CD14-positive monocyte (primary cell): ENCODE measurements around the gene ZNF302. TPM values are rescaled to one million over a fixed set of nuclear protein-coding genes. Genes with fewer than 3 reads are reported as not detected.

Experiments used
- DNase-seq, 3 donors: peaks; one replicate each; pipeline ENCODE4 v3.0.0-alpha.2; 2011 to 2022
- H2AFZ ChIP-seq: 2 replicates; pipeline ENCODE4 v1.6.0; 2012; ENCODE audit warnings: mild to moderate bottlenecking, low read depth, low read length, inconsistent platforms; ENCODE audit not compliant: insufficient read depth, poor library complexity, severe bottlenecking
- H3K27ac ChIP-seq, 2 donors: 1 replicate in 1 of 2; 2 replicates in 1 of 2; pipeline ENCODE4 v1.5.1; 2012 to 2013; ENCODE audit warnings: low read length in 2 of 2, control low read depth in 1 of 2, inconsistent platforms in 1 of 2, low read depth in 1 of 2, mild to moderate bottlenecking in 1 of 2
- H3K27me3 ChIP-seq, 2 donors: one replicate each; pipeline versions ENCODE4 v1.6.0 to v1.6.1; 2011 to 2013; ENCODE audit warnings: low read length in 2 of 2; ENCODE audit not compliant: control insufficient read depth in 2 of 2, insufficient read depth in 2 of 2
- H3K36me3 ChIP-seq, 2 donors: replicated peaks in 1 of 2; 1 replicate in 1 of 2; 2 replicates in 1 of 2; pipeline versions ENCODE4 v1.5.1 to v1.6.1; 2012 to 2013; ENCODE audit warnings: low read length in 2 of 2, control low read depth in 1 of 2, inconsistent platforms in 1 of 2, mild to moderate bottlenecking in 1 of 2; ENCODE audit not compliant: insufficient read depth in 2 of 2, control insufficient read depth in 1 of 2
- H3K4me1 ChIP-seq, 2 donors: 1 replicate in 1 of 2; 2 replicates in 1 of 2; pipeline versions ENCODE4 v1.5.1 to v1.6.1; 2012 to 2013; ENCODE audit warnings: low read length in 2 of 2, control low read depth in 1 of 2, inconsistent platforms in 1 of 2, mild to moderate bottlenecking in 1 of 2, moderate library complexity in 1 of 2; ENCODE audit not compliant: insufficient read depth in 2 of 2, control insufficient read depth in 1 of 2
- H3K4me2 ChIP-seq: replicated peaks from 2 replicates; pipeline ENCODE3; 2012; ENCODE audit warnings: low read length, moderate library complexity, mild to moderate bottlenecking; ENCODE audit not compliant: poor library complexity, severe bottlenecking; ENCODE audit errors: extremely low read depth
- H3K4me3 ChIP-seq, 3 experiments: fragments of 200-600 bp in 1 of 3; sonication (generic) in 1 of 3; replicated peaks in 1 of 3; 1 replicate in 2 of 3; 2 replicates in 1 of 3; pipeline ENCODE4 v1.5.1; 2011 to 2013; ENCODE audit warnings: low read length in 3 of 3, mild to moderate bottlenecking in 3 of 3, control low read depth in 2 of 3, low read depth in 2 of 3, inconsistent platforms in 1 of 3, moderate library complexity in 1 of 3
- H3K79me2 ChIP-seq: 2 replicates; pipeline ENCODE4 v1.6.0; 2012; ENCODE audit warnings: mild to moderate bottlenecking, control low read depth, inconsistent platforms, low read length, moderate library complexity; ENCODE audit not compliant: insufficient read depth
- H3K9ac ChIP-seq: 2 replicates; pipeline ENCODE4 v1.6.0; 2017; ENCODE audit warnings: low read length, mild to moderate bottlenecking; ENCODE audit not compliant: insufficient read depth, poor library complexity, severe bottlenecking
- H3K9me3 ChIP-seq, 2 donors: replicated peaks in 1 of 2; 1 replicate in 1 of 2; 2 replicates in 1 of 2; pipeline versions ENCODE4 v1.5.1 to v1.6.1; 2012 to 2013; ENCODE audit warnings: low read length in 2 of 2, control low read depth in 1 of 2; ENCODE audit not compliant: control insufficient read depth in 1 of 2, insufficient read depth in 1 of 2
- H4K20me1 ChIP-seq: 2 replicates; pipeline ENCODE4 v1.6.0; 2012; ENCODE audit warnings: mild to moderate bottlenecking, low read length, control low read depth, moderate library complexity; ENCODE audit not compliant: insufficient read depth
- H3K27ac Mint-ChIP-seq, 7 donors: one replicate each; pipeline ENCODE4 v1.8.0; 2020; ENCODE audit warnings: mild to moderate bottlenecking in 7 of 7, mixed read lengths in 7 of 7, moderate library complexity in 6 of 7, inconsistent platforms in 2 of 7
- H3K27me3 Mint-ChIP-seq, 3 donors: one replicate each; pipeline ENCODE4 v1.8.0; 2021 to 2022; ENCODE audit warnings: low read depth in 3 of 3, mild to moderate bottlenecking in 3 of 3, mixed read lengths in 3 of 3, moderate library complexity in 3 of 3, inconsistent platforms in 1 of 3
- H3K36me3 Mint-ChIP-seq, 2 donors: one replicate each; pipeline ENCODE4 v1.8.0; 2020; ENCODE audit warnings: mixed read lengths in 2 of 2, inconsistent platforms in 1 of 2, mild to moderate bottlenecking in 1 of 2
- H3K4me1 Mint-ChIP-seq: one replicate; pipeline ENCODE4 v1.8.0; 2020; ENCODE audit warnings: mild to moderate bottlenecking, mixed read lengths
- H3K4me3 Mint-ChIP-seq, 2 donors: one replicate each; pipeline ENCODE4 v1.8.0; 2020; ENCODE audit warnings: mild to moderate bottlenecking in 2 of 2, mixed read lengths in 2 of 2, moderate library complexity in 1 of 2
- H3K9me3 Mint-ChIP-seq, 7 donors: one replicate each; pipeline ENCODE4 v1.8.0; 2020 to 2022; ENCODE audit warnings: mixed read lengths in 7 of 7, mild to moderate bottlenecking in 6 of 7, moderate library complexity in 6 of 7, inconsistent platforms in 2 of 7
- WGBS: methylation state at CpG from one replicate; pipeline ENCODE4 v1.1.5; 2013; ENCODE audit warnings: missing lambda C conversion rate; ENCODE audit not compliant: insufficient coverage; 5-methylcytosine and 5-hydroxymethylcytosine counted together
- intact Hi-C, 2 donors: fragments of 100-400 bp; cut with micrococcal nuclease; formaldehyde crosslinking; loops; one replicate each; pipeline versions ENCODE4 v1.15.0 to v1.15.1; 2023
- polyA plus RNA-seq, 3 donors: library from polyadenylated mRNA; depleted of rRNA in 1 of 3; unstranded in 2 of 3; stranded (reverse) in 1 of 3; fragments of 300-500 nt in 2 of 3; fragments of >200 nt in 1 of 3; fragmentation: Illumina TruSeq in 2 of 3; gene quantifications; 1 replicate in 2 of 3; 2 replicates in 1 of 3; pipeline ENCODE4 v1.2.3, GENCODE V29; 2012 to 2021
- TF ChIP-seq, protein P1 (sequence below): fragments of 200-600 bp; IDR thresholded peaks from one replicate; pipeline ENCODE4 v1.8.0; 2022; ENCODE audit warnings: antibody characterized with exemption, mild to moderate bottlenecking

The ZNF302 gene
- polyA plus RNA-seq, 3 donors: 3.2 to 9.0 (median 4.4) TPM

DNA sequence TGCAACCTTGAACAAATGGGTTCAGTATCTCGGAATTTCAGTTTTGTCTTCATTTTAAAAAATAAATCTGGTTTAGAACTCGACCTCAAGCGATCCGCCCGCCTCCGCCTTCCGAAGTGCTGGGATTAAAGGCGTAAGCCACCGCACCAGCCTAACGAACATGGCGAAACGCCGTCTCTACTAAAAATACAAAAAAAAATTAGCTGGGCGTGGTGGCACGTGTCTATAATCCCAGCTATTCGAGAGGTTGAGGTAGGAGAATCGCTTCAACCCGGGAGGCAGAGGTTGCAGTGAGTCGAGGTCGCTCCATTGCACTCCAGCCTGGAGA lies 571 bp downstream of the ZNF302 start:
- Histone ChIP-seq H3K4me3 (peak overlapping the region; percentile 50 to 91 (median 79)), H2AFZ (peak overlapping the region; percentile 94), H3K9ac (peak overlapping the region; percentile 96), H3K4me2 (peak overlapping the region; percentile 84), H3K79me2 (peaks cover 2% of the 10 kb centered on the region), H4K20me1 (no peaks in the 10 kb centered on the region), H3K27me3 (peaks cover 2 to 18% of the 10 kb centered on the region in 2 donors), H3K4me1 (peaks cover 16 to 20% of the 10 kb centered on the region in 2 donors), H3K36me3 (peaks cover 15 to 45% of the 10 kb centered on the region in 2 donors), H3K27ac (peak overlapping the region; percentile 93 to 98), H3K9me3 (peaks cover 38 to 69% of the 10 kb centered on the region in 2 donors)
- WGBS: 4% methylated on average over 5 of the region's 20 CpGs
- peaks cover 16% of the 10 kb centered on the region for H3K4me1 Mint-ChIP-seq
- H3K9me3 Mint-ChIP-seq: peaks cover 32 to 81% (median 64%) of the 10 kb centered on the region in 7 donors
- peaks cover 42 to 49% of the 10 kb centered on the region in 2 donors for H3K36me3 Mint-ChIP-seq
- no peak for DNase-seq
- intact Hi-C loops: loop anchor here (2.0 to 10.0 kb wide), 6 partner anchors 54 to 1537 kb away; partner anchors contain the start of genes IGFLR1 (in 1 of the 2), LIN37 (in 1 of the 2), LSM14A (in 1 of the 2) and PSENEN (in 1 of the 2)
- H3K27ac Mint-ChIP-seq: peak overlapping the region; percentile 95 to 100 (median 99)
- H3K4me3 Mint-ChIP-seq: peak overlapping the region; percentile 96 to 99
- H3K27me3 Mint-ChIP-seq: peaks cover 0 to 23% (median 17%) of the 10 kb centered on the region in 3 donors
- TF ChIP-seq, protein P1, sequence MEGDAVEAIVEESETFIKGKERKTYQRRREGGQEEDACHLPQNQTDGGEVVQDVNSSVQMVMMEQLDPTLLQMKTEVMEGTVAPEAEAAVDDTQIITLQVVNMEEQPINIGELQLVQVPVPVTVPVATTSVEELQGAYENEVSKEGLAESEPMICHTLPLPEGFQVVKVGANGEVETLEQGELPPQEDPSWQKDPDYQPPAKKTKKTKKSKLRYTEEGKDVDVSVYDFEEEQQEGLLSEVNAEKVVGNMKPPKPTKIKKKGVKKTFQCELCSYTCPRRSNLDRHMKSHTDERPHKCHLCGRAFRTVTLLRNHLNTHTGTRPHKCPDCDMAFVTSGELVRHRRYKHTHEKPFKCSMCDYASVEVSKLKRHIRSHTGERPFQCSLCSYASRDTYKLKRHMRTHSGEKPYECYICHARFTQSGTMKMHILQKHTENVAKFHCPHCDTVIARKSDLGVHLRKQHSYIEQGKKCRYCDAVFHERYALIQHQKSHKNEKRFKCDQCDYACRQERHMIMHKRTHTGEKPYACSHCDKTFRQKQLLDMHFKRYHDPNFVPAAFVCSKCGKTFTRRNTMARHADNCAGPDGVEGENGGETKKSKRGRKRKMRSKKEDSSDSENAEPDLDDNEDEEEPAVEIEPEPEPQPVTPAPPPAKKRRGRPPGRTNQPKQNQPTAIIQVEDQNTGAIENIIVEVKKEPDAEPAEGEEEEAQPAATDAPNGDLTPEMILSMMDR: no peak

DNA sequence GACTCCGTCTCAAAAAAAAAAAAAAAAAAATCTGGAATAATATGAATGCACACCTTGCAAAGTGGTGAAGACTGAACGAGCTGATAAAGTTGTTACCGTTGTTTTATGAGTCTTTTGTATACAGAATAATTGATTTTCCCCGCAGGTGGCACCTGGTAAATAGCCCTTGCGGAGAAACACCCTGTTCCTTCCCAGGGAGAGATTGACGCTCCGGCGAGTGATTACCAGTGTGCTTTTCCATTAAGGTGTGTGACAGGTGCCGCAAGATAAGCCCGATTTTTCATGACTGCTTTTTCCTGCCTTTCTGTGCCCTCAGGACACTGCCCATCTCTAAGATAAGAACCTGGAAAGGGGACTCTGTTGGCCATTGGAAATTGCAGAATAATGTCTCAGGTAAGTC lies 943 bp downstream of the ZNF302 start:
- Histone ChIP-seq H3K4me2 (peak overlapping the region; percentile 84), H3K79me2 (peaks cover 2% of the 10 kb centered on the region), H3K9me3 (peaks cover 38 to 73% of the 10 kb centered on the region in 2 donors), H4K20me1 (no peaks in the 10 kb centered on the region), H2AFZ (peak overlapping the region; percentile 94), H3K27me3 (peaks cover 2 to 17% of the 10 kb centered on the region in 2 donors), H3K36me3 (peaks cover 18 to 49% of the 10 kb centered on the region in 2 donors), H3K4me1 (peaks cover 16 to 20% of the 10 kb centered on the region in 2 donors), H3K4me3 (peak overlapping the region; percentile 50 to 91 (median 79)), H3K27ac (peak overlapping the region; percentile 93 to 98), H3K9ac (peak overlapping the region; percentile 96)
- H3K4me1 Mint-ChIP-seq: peaks cover 16% of the 10 kb centered on the region
- peaks cover 33 to 80% (median 67%) of the 10 kb centered on the region in 7 donors for H3K9me3 Mint-ChIP-seq
- DNase-seq: no peak
- WGBS: 69% methylated on average over 5 of the region's 10 CpGs
- H3K36me3 Mint-ChIP-seq: peaks cover 45 to 51% of the 10 kb centered on the region in 2 donors
- intact Hi-C loops: loop anchor here (2.0 to 10.0 kb wide), 6 partner anchors 54 to 1536 kb away; partner anchors contain the start of genes IGFLR1 (in 1 of the 2), LIN37 (in 1 of the 2), LSM14A (in 1 of the 2) and PSENEN (in 1 of the 2)
- TF ChIP-seq, protein P1: no peak
- peak overlapping the region; percentile 96 to 99 for H3K4me3 Mint-ChIP-seq
- H3K27me3 Mint-ChIP-seq: peaks cover 0 to 23% (median 14%) of the 10 kb centered on the region in 3 donors
- peak overlapping the region; percentile 95 to 100 (median 99) for H3K27ac Mint-ChIP-seq
